Right atrium auricular region (tissue), 2 donors: Measurements from ENCODE around the gene CEACAM6. TPM values are rescaled to one million over a fixed set of nuclear protein-coding genes. Genes with fewer than 3 reads are reported as not detected.

Source experiments
- DNase-seq: peaks from one replicate; pipeline ENCODE4 v3.0.0-alpha.2; 2019; ENCODE audit warnings: low spot score
- H3K27ac ChIP-seq, 2 donors: fragments of 200-600 bp; sonication (generic); 1 replicate in 1 of 2; 2 replicates in 1 of 2; pipeline ENCODE4 v1.5.1; 2016 to 2019
- H3K27me3 ChIP-seq, 2 donors: fragments of 200-600 bp; sonication (generic); one replicate each; pipeline versions ENCODE4 v1.5.1 to v1.6.0; 2017 to 2019
- H3K36me3 ChIP-seq: fragments of 200-600 bp; sonication (generic); one replicate; pipeline ENCODE4 v1.5.1; 2016
- H3K4me1 ChIP-seq, 2 donors: fragments of 200-600 bp; sonication (generic); one replicate each; pipeline versions ENCODE4 v1.5.1 to v1.6.0; 2017 to 2019
- H3K4me3 ChIP-seq, 2 donors: fragments of 200-600 bp; sonication (generic); 1 replicate in 1 of 2; 2 replicates in 1 of 2; pipeline ENCODE4 v1.5.1; 2017 to 2019; ENCODE audit warnings: mild to moderate bottlenecking in 1 of 2, moderate library complexity in 1 of 2
- H3K9me3 ChIP-seq, 2 donors: fragments of 200-600 bp; sonication (generic); one replicate each; pipeline ENCODE4 v1.5.1; 2019
- total RNA-seq, 2 donors: library from RNA; depleted of rRNA; stranded (reverse); fragments of >200 nt; gene quantifications; one replicate each; pipeline ENCODE4 v1.1.0, GENCODE V29; 2016
- TF ChIP-seq, protein P1 (sequence below), 2 donors: fragments of 200-600 bp; sonication (generic); IDR thresholded peaks; one replicate each; pipeline ENCODE4 v1.5.1; 2019; ENCODE audit warnings: antibody characterized with exemption in 2 of 2

CEACAM6 gene
- total RNA-seq, 2 donors from 2014 or later, result not detected

DNA sequence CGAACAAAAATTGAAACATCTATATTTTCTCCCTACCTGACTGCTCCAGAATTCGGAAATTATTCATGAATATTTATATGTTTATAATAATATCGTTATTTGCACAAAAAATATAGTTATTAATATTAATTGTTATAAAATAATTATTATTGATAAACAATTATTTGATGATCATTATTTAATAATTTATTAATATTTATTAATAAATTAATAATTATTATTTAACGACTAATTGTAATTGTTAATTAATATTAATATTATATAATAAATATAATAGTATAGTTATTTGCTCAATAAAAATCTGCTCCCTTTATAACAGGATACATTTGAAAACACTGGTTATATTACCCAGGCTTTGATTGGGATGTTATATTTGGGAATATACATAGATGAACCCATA, 14.3 kb downstream of the CEACAM6 start:
- TF ChIP-seq, protein P1, sequence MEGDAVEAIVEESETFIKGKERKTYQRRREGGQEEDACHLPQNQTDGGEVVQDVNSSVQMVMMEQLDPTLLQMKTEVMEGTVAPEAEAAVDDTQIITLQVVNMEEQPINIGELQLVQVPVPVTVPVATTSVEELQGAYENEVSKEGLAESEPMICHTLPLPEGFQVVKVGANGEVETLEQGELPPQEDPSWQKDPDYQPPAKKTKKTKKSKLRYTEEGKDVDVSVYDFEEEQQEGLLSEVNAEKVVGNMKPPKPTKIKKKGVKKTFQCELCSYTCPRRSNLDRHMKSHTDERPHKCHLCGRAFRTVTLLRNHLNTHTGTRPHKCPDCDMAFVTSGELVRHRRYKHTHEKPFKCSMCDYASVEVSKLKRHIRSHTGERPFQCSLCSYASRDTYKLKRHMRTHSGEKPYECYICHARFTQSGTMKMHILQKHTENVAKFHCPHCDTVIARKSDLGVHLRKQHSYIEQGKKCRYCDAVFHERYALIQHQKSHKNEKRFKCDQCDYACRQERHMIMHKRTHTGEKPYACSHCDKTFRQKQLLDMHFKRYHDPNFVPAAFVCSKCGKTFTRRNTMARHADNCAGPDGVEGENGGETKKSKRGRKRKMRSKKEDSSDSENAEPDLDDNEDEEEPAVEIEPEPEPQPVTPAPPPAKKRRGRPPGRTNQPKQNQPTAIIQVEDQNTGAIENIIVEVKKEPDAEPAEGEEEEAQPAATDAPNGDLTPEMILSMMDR (IDR thresholded peaks at IDR 0.05), result no peak
- DNase-seq, result no peak
- H3K4me3 ChIP-seq, result no peak overlapping the region
- H3K36me3 ChIP-seq, result no peaks in the 10 kb centered on the region
- no peak overlapping the region for H3K27ac ChIP-seq
- no peaks in the 10 kb centered on the region for H3K9me3 ChIP-seq
- no peaks in the 10 kb centered on the region for H3K4me1 ChIP-seq
- no peaks in the 10 kb centered on the region for H3K27me3 ChIP-seq

DNA sequence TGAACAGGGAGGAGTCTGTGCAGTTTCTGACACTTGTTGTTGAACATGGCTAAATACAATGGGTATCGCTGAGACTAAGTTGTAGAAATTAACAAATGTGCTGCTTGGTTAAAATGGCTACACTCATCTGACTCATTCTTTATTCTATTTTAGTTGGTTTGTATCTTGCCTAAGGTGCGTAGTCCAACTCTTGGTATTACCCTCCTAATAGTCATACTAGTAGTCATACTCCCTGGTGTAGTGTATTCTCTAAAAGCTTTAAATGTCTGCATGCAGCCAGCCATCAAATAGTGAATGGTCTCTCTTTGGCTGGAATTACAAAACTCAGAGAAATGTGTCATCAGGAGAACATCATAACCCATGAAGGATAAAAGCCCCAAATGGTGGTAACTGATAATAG, 16.1 kb downstream of the CEACAM6 start:
- Histone ChIP-seq H3K4me3 (no peak overlapping the region), H3K27me3 (no peaks in the 10 kb centered on the region), H3K9me3 (no peaks in the 10 kb centered on the region), H3K36me3 (no peaks in the 10 kb centered on the region), H3K4me1 (no peaks in the 10 kb centered on the region), H3K27ac (no peak overlapping the region)
- no peak for DNase-seq
- TF ChIP-seq, protein P1 (IDR thresholded peaks at IDR 0.05), result no peak

DNA sequence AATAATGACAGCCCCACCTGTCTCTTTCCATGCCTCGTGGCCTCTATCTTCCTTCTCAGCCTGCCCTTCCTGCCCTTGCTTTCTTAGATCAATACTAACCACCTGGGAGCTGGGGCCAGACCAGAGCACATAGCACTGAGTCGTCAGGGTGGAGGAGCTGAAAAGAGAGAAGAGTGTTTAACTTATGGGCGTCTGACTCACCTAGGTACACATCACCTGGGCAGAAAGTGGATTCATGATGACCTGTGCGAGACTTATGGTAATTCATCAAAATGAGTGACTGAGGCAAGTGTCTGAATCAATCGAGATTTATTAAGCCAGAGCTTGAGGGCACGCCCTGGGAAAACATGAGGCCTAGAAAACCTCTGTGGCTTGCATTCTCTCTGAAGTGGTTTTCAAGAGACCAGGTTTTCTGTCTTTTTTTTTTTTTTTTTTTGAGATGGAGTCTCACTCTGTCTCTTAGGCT, 19.2 kb downstream of the CEACAM6 start:
- no peaks in the 10 kb centered on the region for H3K9me3 ChIP-seq
- H3K27ac ChIP-seq, result no peak overlapping the region
- TF ChIP-seq, protein P1 (IDR thresholded peaks at IDR 0.05), result no peak
- H3K4me1 ChIP-seq, result no peaks in the 10 kb centered on the region
- no peaks in the 10 kb centered on the region for H3K36me3 ChIP-seq
- H3K27me3 ChIP-seq, result no peaks in the 10 kb centered on the region
- no peak overlapping the region for H3K4me3 ChIP-seq
- no peak for DNase-seq

DNA sequence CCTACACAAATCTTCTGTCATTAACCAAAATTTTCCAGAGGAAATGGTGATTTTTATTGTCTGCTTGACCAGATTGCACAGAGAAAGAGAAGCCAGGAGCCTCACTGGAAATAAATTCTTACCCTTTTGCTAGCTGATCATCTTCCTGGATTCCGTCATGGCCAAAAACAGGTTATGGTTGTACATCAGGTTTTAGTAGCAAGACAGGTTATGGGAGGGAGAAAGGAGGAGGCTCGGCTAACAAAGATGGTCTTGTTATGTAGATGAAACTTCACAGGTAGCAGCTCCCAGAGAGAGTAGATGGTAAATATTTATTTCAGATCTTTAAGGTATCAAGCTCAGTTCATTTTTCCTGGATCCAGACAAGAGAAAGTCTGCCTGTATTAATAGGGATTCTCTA, 21.4 kb downstream of the CEACAM6 start:
- no peak overlapping the region for H3K27ac ChIP-seq
- no peak for DNase-seq
- no peak overlapping the region for H3K4me3 ChIP-seq
- no peaks in the 10 kb centered on the region for H3K27me3 ChIP-seq
- no peaks in the 10 kb centered on the region for H3K36me3 ChIP-seq
- no peaks in the 10 kb centered on the region for H3K4me1 ChIP-seq
- no peaks in the 10 kb centered on the region for H3K9me3 ChIP-seq
- TF ChIP-seq, protein P1 (IDR thresholded peaks at IDR 0.05), result no peak

DNA sequence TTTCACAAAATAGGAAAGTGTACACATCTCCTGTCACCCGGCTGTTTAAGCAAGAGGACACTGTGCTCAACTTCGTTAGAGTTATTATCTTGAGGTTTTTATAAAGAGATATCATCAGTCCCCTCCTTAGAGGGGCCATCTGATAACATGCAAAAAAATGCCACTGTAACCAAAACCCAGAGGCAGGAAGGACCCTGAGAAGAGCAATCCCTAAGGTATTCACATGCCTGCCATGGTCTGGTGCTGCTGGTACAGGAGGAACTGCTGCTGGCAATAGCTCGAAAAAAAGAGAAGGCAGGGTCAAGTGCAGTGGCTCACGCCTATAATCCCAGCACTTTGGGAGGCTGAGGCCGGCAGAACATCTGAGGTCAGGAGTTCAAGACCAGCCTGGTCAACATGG, 28.3 kb downstream of the CEACAM6 start:
- H3K36me3 ChIP-seq, result no peaks in the 10 kb centered on the region
- H3K4me1 ChIP-seq, result no peaks in the 10 kb centered on the region
- TF ChIP-seq, protein P1 (IDR thresholded peaks at IDR 0.05), result no peak
- no peak for DNase-seq
- no peak overlapping the region for H3K4me3 ChIP-seq
- no peak overlapping the region for H3K27ac ChIP-seq
- H3K27me3 ChIP-seq, result peaks cover 0 to 7% of the 10 kb centered on the region in 2 donors
- no peaks in the 10 kb centered on the region for H3K9me3 ChIP-seq

DNA sequence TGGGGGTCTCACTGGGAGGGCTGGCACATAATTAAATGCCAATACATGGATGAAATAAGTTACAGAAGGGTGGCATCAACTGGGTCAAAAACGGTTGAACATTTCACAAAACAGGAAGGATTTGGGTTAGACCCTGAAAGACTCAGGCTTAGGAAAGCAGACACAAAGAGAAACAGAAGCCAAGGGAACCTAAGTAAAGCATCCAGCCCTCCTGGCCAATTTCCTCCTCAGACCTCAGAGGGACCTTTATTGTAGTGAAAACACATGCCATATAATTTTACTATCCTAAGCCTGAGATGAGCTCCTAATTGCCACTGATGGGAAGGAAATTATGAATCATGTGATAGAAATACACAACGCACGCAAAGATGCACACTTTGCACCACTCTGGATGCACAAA, 29.0 kb downstream of the CEACAM6 start:
- DNase-seq, result no peak

More for the DNA sequence above, 29.0 kb downstream of the CEACAM6 start:
- TF ChIP-seq, protein P1 (IDR thresholded peaks at IDR 0.05), result no peak
- Histone ChIP-seq H3K27me3 (peaks cover 0 to 7% of the 10 kb centered on the region in 2 donors), H3K9me3 (no peaks in the 10 kb centered on the region), H3K4me3 (no peak overlapping the region), H3K27ac (no peak overlapping the region), H3K4me1 (no peaks in the 10 kb centered on the region), H3K36me3 (no peaks in the 10 kb centered on the region)
